K562 (cell line): ENCODE results near the gene APOC1. TPM values are rescaled to one million over a fixed set of nuclear protein-coding genes. Genes with fewer than 3 reads are reported as not detected.

Experiments
- E2F3 ChIP-seq: fragments of 250-450 bp; sonication (Bioruptor Pico); IDR thresholded peaks from 2 replicates; pipeline ENCODE4 v1.4.0; 2020; ENCODE audit warnings: mild to moderate bottlenecking
- E2F4 ChIP-seq: sonication (generic); formaldehyde crosslinking; IDR thresholded peaks from 2 replicates; pipeline ENCODE4 v1.8.0; 2022; ENCODE audit warnings: mild to moderate bottlenecking, low read depth, missing genetic modification reagents
- HMG20A ChIP-seq: fragments of 450-650 bp; formaldehyde crosslinking; conservative IDR thresholded peaks from 2 replicates; pipeline ENCODE4 v1.4.0; 2020; ENCODE audit warnings: mild to moderate bottlenecking, mixed read lengths
- HNRNPH1 ChIP-seq: fragments of 200-400 bp; formaldehyde crosslinking; optimal IDR thresholded peaks from 2 replicates; pipeline ENCODE3; 2017; ENCODE audit warnings: low read depth, mild to moderate bottlenecking, low read length, moderate library complexity
- HNRNPK ChIP-seq: fragments of 200-400 bp; formaldehyde crosslinking; IDR thresholded peaks from one replicate; pipeline ENCODE4 v1.6.1; 2018; ENCODE audit warnings: mild to moderate bottlenecking, low read depth, low read length; ENCODE audit not compliant: poor library complexity, severe bottlenecking
- ILK ChIP-seq: fragments of 450-650 bp; IDR thresholded peaks from 2 replicates; pipeline ENCODE4 v1.6.1; 2016; ENCODE audit warnings: missing genetic modification characterization, low read depth, mild to moderate bottlenecking, missing compliant biosample characterization, moderate library complexity, borderline replicate concordance
- KAT8 ChIP-seq: fragments of 450-650 bp; IDR thresholded peaks from 2 replicates; pipeline ENCODE4 v1.6.1; 2016; ENCODE audit warnings: low read depth, mild to moderate bottlenecking
- MBD1 ChIP-seq: fragments of 250-450 bp; sonication (Bioruptor Pico); IDR thresholded peaks from 2 replicates; pipeline ENCODE4 v1.8.0; 2022; ENCODE audit warnings: inconsistent platforms
- MLLT1 ChIP-seq, 2 experiments: fragments of 450-650 bp; IDR thresholded peaks; 2 replicates each; pipeline ENCODE4 v1.6.1; 2016
- NONO ChIP-seq, 2 experiments: fragments of 200-400 bp in 1 of 2; fragments of 450-650 bp in 1 of 2; formaldehyde crosslinking in 1 of 2; IDR thresholded peaks; 2 replicates each; pipeline ENCODE4 v1.6.1; 2017; ENCODE audit warnings: low read depth in 2 of 2, mild to moderate bottlenecking in 2 of 2, moderate library complexity in 2 of 2, low read length in 1 of 2
- RNF219 ChIP-seq: fragments of 250-450 bp; sonication (Bioruptor Pico); IDR thresholded peaks from 2 replicates; pipeline ENCODE4 v1.5.0; 2022; ENCODE audit warnings: mild to moderate bottlenecking
- SREBF1 ChIP-seq: fragments of 150-350 bp; IDR thresholded peaks from 2 replicates; pipeline ENCODE4 v1.6.1; 2014; ENCODE audit warnings: antibody characterized with exemption, low read depth, low read length, borderline replicate concordance
- TARDBP ChIP-seq: fragments of 450-650 bp; IDR thresholded peaks from 2 replicates; pipeline ENCODE4 v1.6.1; 2016
- TCF7 ChIP-seq: sonication (generic); IDR thresholded peaks from 2 replicates; pipeline ENCODE4 v1.6.1; 2016; ENCODE audit warnings: antibody characterized with exemption, borderline replicate concordance
- THAP7 ChIP-seq: fragments of 250-450 bp; sonication (Bioruptor Pico); IDR thresholded peaks from 2 replicates; pipeline ENCODE4 v1.5.0; 2021
- XRCC3 ChIP-seq: fragments of 450-650 bp; IDR thresholded peaks from 2 replicates; pipeline ENCODE4 v1.6.1; 2017; ENCODE audit warnings: mild to moderate bottlenecking, moderate library complexity
- ZFP1 ChIP-seq: fragments of 450-650 bp; formaldehyde crosslinking; IDR thresholded peaks from 2 replicates; pipeline ENCODE4 v1.4.0; 2020; ENCODE audit warnings: mild to moderate bottlenecking, mixed read lengths
- ZNF175 ChIP-seq: fragments of 200-800 bp; sonication (Bioruptor generic); IDR thresholded peaks from 2 replicates; pipeline ENCODE4 v1.6.1; 2016; ENCODE audit warnings: low read depth, mild to moderate bottlenecking, missing genetic modification characterization, missing compliant biosample characterization
- ZNF274 ChIP-seq: IDR thresholded peaks from 2 replicates; pipeline ENCODE4 v1.6.1; 2011; ENCODE audit warnings: low read depth, mild to moderate bottlenecking, low read length, moderate library complexity, borderline replicate concordance
- ZNF408 ChIP-seq: fragments of 250-450 bp; sonication (Bioruptor Pico); IDR thresholded peaks from 2 replicates; pipeline ENCODE4 v1.4.0; 2020; ENCODE audit warnings: low read depth, mild to moderate bottlenecking, moderate library complexity
- polyA plus RNA-seq, 8 experiments: library from polyadenylated mRNA; depleted of rRNA in 4 of 8; stranded (reverse) in 5 of 8; unstranded in 3 of 8; fragments of >200 nt; fragmentation: Nextera tagmentation in 2 of 8; fragmentation: Illumina TruSeq in 1 of 8; extraction: Ambion mirVana in 2 of 8; extraction: Trizol in 1 of 8; gene quantifications; 2 replicates each; pipeline versions ENCODE4 v1.2.1 to v1.2.3, GENCODE V29; 2011 to 2014; ENCODE audit warnings: inconsistent platforms in 1 of 8, missing spikeins in 1 of 8
- total RNA-seq, 7 experiments: library from RNA; depleted of rRNA in 6 of 7; stranded (reverse); fragments of >200 nt in 6 of 7; fragmentation: Illumina TruSeq in 2 of 7; extraction: Trizol in 2 of 7; gene quantifications; 2 replicates each; pipeline versions ENCODE4 v1.2.1 to v1.2.3, GENCODE V29; 2011 to 2021; ENCODE audit warnings: low replicate concordance in 1 of 7

The APOC1 gene
- total and polyA plus RNA-seq, 9 of the 15 experiments (the other 6 are each of a cell fraction or from before 2014, with no cell fraction given), result 115 to 408 (median 220) TPM

DNA sequence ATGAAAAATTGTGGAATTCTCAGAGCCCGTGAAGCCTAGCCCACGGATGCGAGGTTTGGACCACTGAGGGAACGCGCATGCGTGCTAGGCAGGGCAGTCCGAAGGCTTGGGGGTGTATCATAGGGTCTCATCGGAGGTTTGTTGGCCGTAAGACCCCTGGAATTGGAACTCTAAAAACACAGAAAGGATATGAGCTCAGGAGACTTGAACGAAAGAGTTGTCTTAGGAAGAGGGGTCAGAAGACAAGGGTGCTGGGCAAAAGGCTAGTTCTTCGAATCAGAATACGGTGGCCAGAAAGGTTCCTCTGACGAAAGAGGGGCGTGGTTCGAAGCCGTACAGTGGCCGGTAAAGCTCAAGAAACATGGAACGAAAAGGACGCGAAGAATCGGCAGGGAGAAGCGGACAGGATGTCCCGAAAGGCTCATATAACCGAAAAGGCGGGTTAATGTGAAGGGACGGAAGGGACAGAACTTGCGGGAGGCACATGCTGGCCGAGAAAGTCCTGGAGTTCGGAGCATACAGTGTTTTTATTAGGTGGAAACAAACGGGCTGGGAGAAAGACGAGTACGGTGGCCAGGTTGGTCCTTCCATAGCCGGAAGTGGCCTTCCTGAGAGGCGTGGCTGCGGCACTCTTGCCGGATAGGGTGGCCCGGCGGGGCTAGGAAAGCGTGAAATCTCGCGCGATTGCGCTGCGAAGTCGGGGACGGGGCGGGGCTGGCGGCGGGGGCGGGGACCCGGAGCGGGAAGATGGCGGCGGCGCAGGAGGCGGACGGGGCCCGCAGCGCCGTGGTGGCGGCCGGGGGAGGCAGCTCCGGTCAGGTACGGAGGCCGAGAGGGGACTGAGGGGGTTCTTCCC is 40.5 kb downstream of the APOC1 start, which contains the start of gene CLPTM1 (continued):
- no peak for TF ChIP-seq KAT8
- TF ChIP-seq NONO (IDR thresholded peaks at IDR 0.05; ENCODE audit: low read depth in 2 of 2, low read length in 1 of 2), result no peak
- TF ChIP-seq SREBF1, result no peak
- TF ChIP-seq XRCC3, result no peak
- TF ChIP-seq MLLT1 (IDR thresholded peaks at IDR 0.05), result no peak; a peak in 1 of 4 replicates
- peak; percentile 96 for TF ChIP-seq TARDBP
- no peak for TF ChIP-seq MBD1 (CRISPR knock-in tag)
- no peak for TF ChIP-seq E2F3
- TF ChIP-seq HNRNPH1, result no peak
- TF ChIP-seq ZNF175 (CRISPR knock-in tag), result no peak
- TF ChIP-seq HNRNPK, result no peak
- TF ChIP-seq ZNF408 (CRISPR knock-in tag), result no peak
- no peak for TF ChIP-seq THAP7 (CRISPR knock-in tag)
- no peak for TF ChIP-seq HMG20A (CRISPR knock-in tag)
- TF ChIP-seq ZFP1 (CRISPR knock-in tag), result no peak
- TF ChIP-seq RNF219, result no peak
- TF ChIP-seq ZNF274, result no peak
- TF ChIP-seq ILK (tag), result no peak
- 0 out of 2 replicates have a peak, but pooled peaks have one; percentile 22 for TF ChIP-seq TCF7
- no peak for TF ChIP-seq E2F4 (CRISPR knock-in tag)
